ENCODE measurements around the gene STK32B. TPM values are rescaled to one million over a fixed set of nuclear protein-coding genes. Genes with fewer than 3 reads are reported as not detected.
"Not testable (repeated sequence)": the region's sequence is repeated elsewhere in the genome, so short reads cannot be mapped to it uniquely, and the experiment has no call there.

STK32B gene
- total RNA-seq, 4 donors from 2014 or later, result 1.6 to 3.4 (median 1.9) TPM

DNA sequence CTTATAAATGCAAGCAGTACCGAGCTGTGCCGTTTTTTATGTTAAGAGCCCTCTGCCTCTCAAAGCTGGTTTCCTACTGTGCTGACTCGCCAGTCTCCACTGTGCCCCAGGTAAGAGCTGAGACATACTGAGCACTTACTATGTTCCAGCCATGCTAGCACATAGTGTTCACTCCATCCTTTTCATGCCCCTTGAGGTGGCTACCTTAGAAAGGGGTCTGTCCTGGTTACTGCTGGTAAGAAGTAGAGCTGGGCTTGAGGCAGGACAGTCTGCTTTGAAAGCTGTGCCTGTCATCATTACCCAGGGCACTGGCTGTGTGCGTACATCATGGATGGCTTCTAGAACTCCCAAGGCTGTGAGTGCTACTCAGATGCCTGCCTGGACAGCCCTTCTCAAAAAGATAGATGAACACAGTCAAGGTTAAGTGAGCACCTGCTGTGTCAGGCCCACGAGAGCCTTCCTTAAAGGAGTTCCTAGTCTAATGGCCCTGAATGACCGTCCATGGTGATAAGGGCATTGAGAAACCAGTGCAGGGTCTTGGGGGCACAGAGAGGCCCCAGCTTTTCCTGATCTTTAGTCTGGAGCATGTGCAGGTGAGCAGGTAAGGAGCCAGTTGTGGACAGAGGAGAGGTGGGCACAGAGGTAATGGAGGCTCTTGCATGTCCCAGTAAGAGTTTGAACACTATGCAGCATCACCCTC is 1.6 kb downstream of the STK32B start:
- no peak overlapping the region for H3K4me3 ChIP-seq (ENCODE audit: low read depth, poor library complexity, severe bottlenecking)
- peak in 1 of 2 donors; percentile 8 for DNase-seq (ENCODE audit: low spot score in 2 of 2)
- WGBS, 2 donors, result 72 to 76% methylated on average over 6 of the region's 6 CpGs
- intact Hi-C loops (cut with DNase I; ENCODE audit: low total_unique reads), result loop anchor here (10.0 kb wide), 1 partner anchor 762 kb away; no protein-coding TSS in a partner anchor
- TF ChIP-seq, protein P1, sequence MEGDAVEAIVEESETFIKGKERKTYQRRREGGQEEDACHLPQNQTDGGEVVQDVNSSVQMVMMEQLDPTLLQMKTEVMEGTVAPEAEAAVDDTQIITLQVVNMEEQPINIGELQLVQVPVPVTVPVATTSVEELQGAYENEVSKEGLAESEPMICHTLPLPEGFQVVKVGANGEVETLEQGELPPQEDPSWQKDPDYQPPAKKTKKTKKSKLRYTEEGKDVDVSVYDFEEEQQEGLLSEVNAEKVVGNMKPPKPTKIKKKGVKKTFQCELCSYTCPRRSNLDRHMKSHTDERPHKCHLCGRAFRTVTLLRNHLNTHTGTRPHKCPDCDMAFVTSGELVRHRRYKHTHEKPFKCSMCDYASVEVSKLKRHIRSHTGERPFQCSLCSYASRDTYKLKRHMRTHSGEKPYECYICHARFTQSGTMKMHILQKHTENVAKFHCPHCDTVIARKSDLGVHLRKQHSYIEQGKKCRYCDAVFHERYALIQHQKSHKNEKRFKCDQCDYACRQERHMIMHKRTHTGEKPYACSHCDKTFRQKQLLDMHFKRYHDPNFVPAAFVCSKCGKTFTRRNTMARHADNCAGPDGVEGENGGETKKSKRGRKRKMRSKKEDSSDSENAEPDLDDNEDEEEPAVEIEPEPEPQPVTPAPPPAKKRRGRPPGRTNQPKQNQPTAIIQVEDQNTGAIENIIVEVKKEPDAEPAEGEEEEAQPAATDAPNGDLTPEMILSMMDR (IDR thresholded peaks at IDR 0.05), result no peak
- TF ChIP-seq POLR2A (IDR thresholded peaks at IDR 0.05), result no peak

DNA sequence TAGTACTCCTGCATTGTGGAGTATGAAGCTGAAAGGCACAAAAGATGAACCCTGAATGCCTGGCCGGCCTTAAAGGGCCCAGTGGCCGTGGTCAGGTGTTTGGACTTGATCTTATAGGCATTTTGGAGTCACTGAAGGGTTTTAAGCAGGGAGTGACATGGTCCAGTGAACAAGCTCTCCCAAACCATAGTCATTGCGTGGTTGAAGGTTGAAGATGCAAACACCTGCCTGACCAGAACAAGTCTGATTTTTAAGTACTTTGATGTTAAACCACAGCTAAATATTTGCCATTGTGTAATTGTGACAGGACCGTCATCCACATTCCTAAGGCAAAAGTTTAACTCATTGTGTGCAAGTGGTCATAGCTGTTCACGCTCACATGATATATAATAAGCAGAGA is 3.3 kb downstream of the STK32B start:
- no peak for TF ChIP-seq POLR2A (IDR thresholded peaks at IDR 0.05)
- TF ChIP-seq, protein P1 (IDR thresholded peaks at IDR 0.05), result no peak
- WGBS, 2 donors, result 79 to 82% methylated on average over 5 of the region's 5 CpGs
- DNase-seq (ENCODE audit: low spot score in 2 of 2), result no peak
- intact Hi-C loops (cut with DNase I; ENCODE audit: low total_unique reads), result loop anchor here (10.0 kb wide), 1 partner anchor 760 kb away; no protein-coding TSS in a partner anchor
- no peak overlapping the region for H3K4me3 ChIP-seq (ENCODE audit: low read depth, poor library complexity, severe bottlenecking)

DNA sequence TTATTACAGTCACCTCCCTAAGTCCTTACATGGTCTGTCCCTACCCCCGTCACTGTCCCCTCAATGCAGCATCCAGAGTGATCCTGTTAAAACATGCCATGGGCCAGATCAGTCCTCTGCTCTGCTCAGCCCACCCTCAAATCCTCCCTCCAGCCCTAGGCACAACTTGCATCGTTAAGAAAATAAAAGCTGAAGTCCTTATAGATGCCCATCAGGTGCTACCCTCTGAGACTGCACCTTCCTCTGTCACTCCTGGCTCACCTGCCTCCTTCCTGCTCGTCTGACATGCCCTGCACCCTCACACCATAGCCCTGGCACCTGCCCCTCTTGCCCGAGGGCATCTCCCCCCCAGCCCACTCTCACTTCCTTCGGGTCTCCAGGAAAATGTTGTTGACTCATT is 4.1 kb downstream of the STK32B start:
- 62 to 72% methylated on average over 5 of the region's 5 CpGs for WGBS, 2 donors
- H3K4me3 ChIP-seq (ENCODE audit: low read depth, poor library complexity, severe bottlenecking), result no peak overlapping the region
- TF ChIP-seq, protein P1 (IDR thresholded peaks at IDR 0.05), result no peak
- TF ChIP-seq POLR2A (IDR thresholded peaks at IDR 0.05), result no peak
- intact Hi-C loops (cut with DNase I; ENCODE audit: low total_unique reads), result loop anchor here (10.0 kb wide), 1 partner anchor 759 kb away; no protein-coding TSS in a partner anchor
- peak in 1 of 2 donors; percentile 6 for DNase-seq (ENCODE audit: low spot score in 2 of 2)

DNA sequence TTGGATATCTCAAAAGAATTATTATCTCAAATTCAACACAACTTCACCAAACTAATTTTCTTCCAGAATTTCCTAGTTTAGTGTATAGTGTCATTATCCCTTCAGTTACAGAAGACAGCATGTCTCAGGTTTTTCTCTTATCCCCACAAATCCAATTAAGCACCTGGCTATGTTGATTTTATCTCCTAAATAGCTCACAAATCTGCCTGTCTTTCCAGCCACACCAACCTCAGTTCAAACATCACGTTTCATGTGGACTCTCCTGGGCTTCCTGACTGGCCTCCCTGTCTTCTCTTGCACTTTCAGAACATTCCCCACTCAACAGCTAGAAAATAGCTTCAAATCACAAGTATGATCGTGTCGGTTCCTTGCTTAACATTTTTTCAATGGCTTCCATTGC is 14.8 kb downstream of the STK32B start:
- TF ChIP-seq, protein P1 (IDR thresholded peaks at IDR 0.05), result no peak
- TF ChIP-seq POLR2A (IDR thresholded peaks at IDR 0.05), result no peak
- no peak for DNase-seq (ENCODE audit: low spot score in 2 of 2)
- 79 to 81% methylated on average over 3 of the region's 3 CpGs for WGBS, 2 donors
- intact Hi-C loops (cut with DNase I; ENCODE audit: low total_unique reads), result no loop called here
- no peak overlapping the region for H3K4me3 ChIP-seq (ENCODE audit: low read depth, poor library complexity, severe bottlenecking)

DNA sequence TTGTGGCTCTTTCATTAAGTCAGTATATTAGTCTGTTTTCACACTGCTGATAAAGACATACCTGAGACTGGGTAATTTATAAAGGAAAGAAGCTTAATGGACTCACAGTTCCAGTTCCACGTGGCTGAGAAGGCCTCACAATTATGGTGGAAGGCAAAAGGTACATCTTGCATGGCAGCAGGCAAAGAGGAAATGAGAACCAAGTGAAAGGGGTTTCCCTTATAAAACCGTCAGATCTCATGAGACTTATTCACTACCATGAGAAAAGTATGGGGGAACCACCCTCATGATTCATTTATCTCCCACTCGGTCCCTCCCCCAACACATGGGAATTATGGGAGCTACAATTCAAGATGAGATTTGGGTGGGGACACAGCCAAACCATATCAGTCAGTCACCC is 15.7 kb downstream of the STK32B start:
- intact Hi-C loops (cut with DNase I; ENCODE audit: low total_unique reads); DNase-seq (ENCODE audit: low spot score in 2 of 2); H3K4me3 ChIP-seq (ENCODE audit: low read depth, poor library complexity, severe bottlenecking): not testable (repeated sequence)
- WGBS, 2 donors, result 76 to 84% methylated on average over 3 of the region's 3 CpGs

DNA sequence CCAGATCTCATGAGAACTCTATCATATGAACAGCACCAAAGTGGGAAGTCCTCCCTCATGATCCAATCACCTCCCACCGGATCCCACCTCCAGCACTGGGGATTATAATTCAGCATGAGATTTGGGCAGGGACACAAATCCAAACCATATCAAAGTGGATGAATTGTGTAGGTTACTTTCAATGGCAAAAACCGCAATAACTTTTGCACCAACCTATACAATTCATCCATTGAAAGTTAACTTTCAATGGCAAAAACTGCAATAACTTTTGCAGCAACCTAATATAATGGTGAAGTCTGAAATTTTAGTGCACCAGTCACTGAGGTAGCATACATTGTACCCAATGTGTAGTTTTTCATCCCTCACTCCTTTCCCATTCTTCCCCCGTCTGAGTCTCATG is 16.6 kb downstream of the STK32B start:
- TF ChIP-seq, protein P1 (IDR thresholded peaks at IDR 0.05), result no peak
- no peak for TF ChIP-seq POLR2A (IDR thresholded peaks at IDR 0.05)

More for the DNA sequence above, 16.6 kb downstream of the STK32B start:
- H3K4me3 ChIP-seq (ENCODE audit: low read depth, poor library complexity, severe bottlenecking), result no peak overlapping the region
- intact Hi-C loops (cut with DNase I; ENCODE audit: low total_unique reads), result no loop called here
- 82 to 94% methylated on average over 3 of the region's 3 CpGs for WGBS, 2 donors
- no peak for DNase-seq (ENCODE audit: low spot score in 2 of 2)

Measured in lower leg skin (tissue), 4 donors.